Endothelial cell (in vitro differentiated cells): Measurements from ENCODE around the gene COA7. TPM values are rescaled to one million over a fixed set of nuclear protein-coding genes. Genes with fewer than 3 reads are reported as not detected.
"Not testable (repeated sequence)": the region's sequence is repeated elsewhere in the genome, so short reads cannot be mapped to it uniquely, and the experiment has no call there.

Experiments
- DNase-seq: peaks from one replicate; pipeline ENCODE4 v3.0.0; 2021; ENCODE audit warnings: low spot score
- H3K27ac Mint-ChIP-seq: one replicate; pipeline ENCODE4 v1.8.0; 2021; ENCODE audit warnings: mixed read lengths, inconsistent platforms; ENCODE audit not compliant: unreplicated experiment
- H3K27me3 Mint-ChIP-seq: one replicate; pipeline ENCODE4 v1.8.0; 2021; ENCODE audit warnings: mild to moderate bottlenecking, moderate library complexity, mixed read lengths, inconsistent platforms; ENCODE audit not compliant: unreplicated experiment
- H3K36me3 Mint-ChIP-seq: one replicate; pipeline ENCODE4 v1.8.0; 2021; ENCODE audit warnings: mild to moderate bottlenecking, low read depth, mixed read lengths, inconsistent platforms; ENCODE audit not compliant: unreplicated experiment
- H3K4me1 Mint-ChIP-seq: one replicate; pipeline ENCODE4 v1.8.0; 2021; ENCODE audit warnings: mild to moderate bottlenecking, mixed read lengths, inconsistent platforms; ENCODE audit not compliant: unreplicated experiment
- H3K4me3 Mint-ChIP-seq: one replicate; pipeline ENCODE4 v1.8.0; 2021; ENCODE audit warnings: mild to moderate bottlenecking, mixed read lengths, inconsistent platforms; ENCODE audit not compliant: unreplicated experiment
- H3K9me3 Mint-ChIP-seq: one replicate; pipeline ENCODE4 v1.8.0; 2021; ENCODE audit warnings: mixed read lengths, inconsistent platforms; ENCODE audit not compliant: unreplicated experiment
- total RNA-seq: library from RNA; stranded (reverse); fragmentation: NEBNext Ultra II Directional; extraction: Animal tissue kit (Norgen Biotek cat#: 25700); gene quantifications from one replicate; pipeline ENCODE4 v1.2.1, GENCODE V29; 2021; ENCODE audit not compliant: unreplicated experiment
- TF ChIP-seq, protein P1 (sequence below): fragments of 200-600 bp; sonication (generic); IDR thresholded peaks from one replicate; pipeline ENCODE4 v1.5.0; 2021; ENCODE audit warnings: antibody characterized with exemption; ENCODE audit not compliant: unreplicated experiment

Gene COA7
- total RNA-seq, 1 donor from 2014 or later = 14.4 TPM

DNA sequence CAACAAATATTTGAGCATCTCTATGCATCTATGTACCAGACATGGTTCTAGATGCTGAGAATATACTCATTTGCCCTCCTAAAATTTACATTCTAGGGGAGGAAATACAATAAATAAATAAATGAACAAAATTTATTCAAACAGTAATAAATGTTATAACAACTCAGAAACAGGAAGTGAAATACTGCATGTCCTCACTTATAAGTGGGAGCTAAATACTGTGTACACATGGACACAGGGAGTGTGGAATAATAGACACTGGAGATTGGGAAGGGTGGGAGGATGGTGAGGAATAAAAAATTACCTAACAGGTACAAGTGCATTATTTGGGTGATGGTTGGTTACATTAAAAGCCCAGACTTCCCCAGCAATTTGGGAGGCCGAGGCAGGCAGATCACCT, 4.3 kb downstream of the COA7 start:
- Mint-ChIP-seq H3K36me3 (peaks cover 16% of the 10 kb centered on the region), H3K4me1 (peaks cover 2% of the 10 kb centered on the region), H3K4me3 (no peak overlapping the region), H3K9me3 (no peaks in the 10 kb centered on the region), H3K27me3 (no peaks in the 10 kb centered on the region), H3K27ac (no peak overlapping the region)
- DNase-seq = no peak
- TF ChIP-seq, protein P1, sequence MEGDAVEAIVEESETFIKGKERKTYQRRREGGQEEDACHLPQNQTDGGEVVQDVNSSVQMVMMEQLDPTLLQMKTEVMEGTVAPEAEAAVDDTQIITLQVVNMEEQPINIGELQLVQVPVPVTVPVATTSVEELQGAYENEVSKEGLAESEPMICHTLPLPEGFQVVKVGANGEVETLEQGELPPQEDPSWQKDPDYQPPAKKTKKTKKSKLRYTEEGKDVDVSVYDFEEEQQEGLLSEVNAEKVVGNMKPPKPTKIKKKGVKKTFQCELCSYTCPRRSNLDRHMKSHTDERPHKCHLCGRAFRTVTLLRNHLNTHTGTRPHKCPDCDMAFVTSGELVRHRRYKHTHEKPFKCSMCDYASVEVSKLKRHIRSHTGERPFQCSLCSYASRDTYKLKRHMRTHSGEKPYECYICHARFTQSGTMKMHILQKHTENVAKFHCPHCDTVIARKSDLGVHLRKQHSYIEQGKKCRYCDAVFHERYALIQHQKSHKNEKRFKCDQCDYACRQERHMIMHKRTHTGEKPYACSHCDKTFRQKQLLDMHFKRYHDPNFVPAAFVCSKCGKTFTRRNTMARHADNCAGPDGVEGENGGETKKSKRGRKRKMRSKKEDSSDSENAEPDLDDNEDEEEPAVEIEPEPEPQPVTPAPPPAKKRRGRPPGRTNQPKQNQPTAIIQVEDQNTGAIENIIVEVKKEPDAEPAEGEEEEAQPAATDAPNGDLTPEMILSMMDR = no peak

DNA sequence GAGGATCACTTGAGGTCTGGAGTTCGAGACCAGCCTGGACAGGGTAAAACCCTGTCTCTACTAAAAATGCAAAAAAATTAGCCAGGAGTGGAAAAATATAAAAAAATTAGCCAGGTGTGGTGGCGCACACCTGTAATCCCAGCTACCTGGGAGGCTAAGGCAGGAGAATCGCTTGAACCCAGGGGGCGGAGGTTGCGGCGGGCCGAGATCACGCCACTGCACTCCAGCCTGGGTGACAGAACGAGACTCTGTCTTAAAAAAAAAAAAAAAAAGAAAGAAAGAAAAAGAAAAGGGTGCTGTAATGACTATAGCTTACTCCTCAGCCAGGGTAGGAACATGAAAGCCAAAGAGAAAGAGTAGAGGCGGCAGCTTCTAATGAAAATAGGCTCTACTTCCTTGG, 4.8 kb downstream of the COA7 start:
- not testable (repeated sequence) for H3K9me3 Mint-ChIP-seq, H3K27ac Mint-ChIP-seq, DNase-seq, H3K4me1 Mint-ChIP-seq, H3K27me3 Mint-ChIP-seq, H3K4me3 Mint-ChIP-seq
- peaks cover 16% of the 10 kb centered on the region for H3K36me3 Mint-ChIP-seq

DNA sequence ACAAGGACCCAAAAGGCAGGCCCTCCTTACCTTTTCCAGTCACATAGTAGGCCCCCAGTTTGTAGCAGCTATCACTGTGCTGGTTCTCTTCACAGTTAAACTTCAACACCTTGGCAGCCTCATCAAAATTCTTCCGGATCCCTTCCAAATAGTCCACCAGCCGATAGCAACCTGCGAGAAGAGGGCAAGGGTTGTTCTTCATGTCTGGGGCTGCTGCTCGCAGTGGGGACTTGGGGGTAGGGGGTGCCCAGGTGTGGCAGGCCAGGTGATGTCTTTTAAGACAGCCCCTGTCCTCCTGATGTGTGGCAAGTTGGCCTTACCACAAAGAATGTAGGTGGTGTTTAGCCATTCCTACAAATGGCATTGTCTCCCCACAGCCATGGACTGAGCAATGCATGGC, 5.5 kb downstream of the COA7 start:
- TF ChIP-seq, protein P1 = no peak

DNA sequence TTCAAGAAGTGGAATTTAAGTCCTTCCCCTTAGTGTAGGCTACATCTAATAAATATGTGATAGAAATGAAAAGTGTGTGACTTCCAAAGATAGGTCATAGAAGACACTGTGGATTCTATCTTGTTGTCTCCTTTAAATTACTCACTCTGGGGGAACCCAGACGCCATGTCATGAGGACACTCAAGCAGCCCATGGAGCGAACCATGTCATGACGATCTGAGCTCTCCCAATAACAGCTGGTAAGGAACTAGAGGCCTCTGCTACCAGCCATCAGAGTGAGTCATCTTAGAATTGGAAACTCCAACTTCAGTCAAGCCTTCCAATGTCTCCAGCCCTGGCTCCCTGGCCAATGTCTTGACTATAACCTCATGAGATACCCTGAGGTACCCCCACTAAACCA, 6.3 kb downstream of the COA7 start:
- H3K4me1 Mint-ChIP-seq = no peaks in the 10 kb centered on the region
- H3K27me3 Mint-ChIP-seq = no peaks in the 10 kb centered on the region
- TF ChIP-seq, protein P1 = no peak
- DNase-seq = no peak
- no peaks in the 10 kb centered on the region for H3K9me3 Mint-ChIP-seq
- H3K27ac Mint-ChIP-seq = no peak overlapping the region
- H3K36me3 Mint-ChIP-seq = peaks cover 26% of the 10 kb centered on the region
- no peak overlapping the region for H3K4me3 Mint-ChIP-seq

More for the DNA sequence above, 5.5 kb downstream of the COA7 start:
- no peaks in the 10 kb centered on the region for H3K27me3 Mint-ChIP-seq
- peaks cover 2% of the 10 kb centered on the region for H3K4me1 Mint-ChIP-seq
- H3K4me3 Mint-ChIP-seq = no peak overlapping the region
- H3K9me3 Mint-ChIP-seq = no peaks in the 10 kb centered on the region
- no peak for DNase-seq
- H3K36me3 Mint-ChIP-seq = peaks cover 20% of the 10 kb centered on the region
- H3K27ac Mint-ChIP-seq = no peak overlapping the region

DNA sequence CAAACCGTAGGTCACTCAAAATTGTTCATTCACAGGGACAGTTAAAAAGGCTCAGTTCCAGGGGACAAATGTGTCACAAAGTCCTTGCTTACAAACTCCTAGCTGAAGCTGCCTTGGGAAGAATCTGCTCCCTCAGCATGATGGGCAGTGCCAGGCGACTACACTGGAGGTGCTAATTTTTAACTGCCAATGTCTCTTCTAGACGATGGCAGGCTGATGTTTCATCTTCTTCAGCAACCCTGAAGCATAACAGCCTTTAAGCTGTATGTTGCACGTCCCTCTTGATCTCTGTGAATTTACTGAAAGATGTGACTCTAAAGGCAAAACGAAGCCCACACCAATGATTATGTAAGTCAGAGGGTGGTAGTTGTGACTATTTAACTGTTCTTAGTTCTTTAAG, 11.3 kb downstream of the COA7 start:
- peaks cover 18% of the 10 kb centered on the region for H3K36me3 Mint-ChIP-seq
- peaks cover 1% of the 10 kb centered on the region for H3K27me3 Mint-ChIP-seq
- TF ChIP-seq, protein P1 = no peak
- no peak overlapping the region for H3K27ac Mint-ChIP-seq
- H3K9me3 Mint-ChIP-seq = no peaks in the 10 kb centered on the region
- no peak overlapping the region for H3K4me3 Mint-ChIP-seq
- no peak for DNase-seq
- no peaks in the 10 kb centered on the region for H3K4me1 Mint-ChIP-seq

DNA sequence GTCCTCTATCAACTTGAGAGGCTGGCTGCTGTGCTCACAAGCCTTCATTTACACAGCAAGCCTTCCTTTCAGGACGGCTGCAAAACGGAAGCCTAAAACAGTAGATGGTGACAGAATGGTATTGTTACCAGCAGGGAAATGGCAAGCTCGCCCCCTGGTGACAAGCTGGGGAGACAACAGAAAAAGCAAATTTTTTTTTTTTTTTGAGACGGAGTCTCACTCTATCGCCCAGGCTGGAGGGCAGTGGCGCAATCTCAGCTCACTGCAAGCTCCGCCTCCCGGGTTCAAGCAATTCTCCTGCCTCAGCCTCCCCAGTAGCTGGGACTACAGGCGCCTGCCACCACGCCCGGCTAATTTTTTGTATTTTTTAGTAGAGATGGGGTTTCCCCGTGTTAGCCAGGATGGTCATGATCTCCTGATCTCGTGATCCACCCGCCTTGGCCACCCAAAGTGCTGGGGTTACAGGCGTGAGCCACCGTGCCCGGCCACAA, 11.8 kb downstream of the COA7 start:
- not testable (repeated sequence) for H3K9me3 Mint-ChIP-seq, H3K4me1 Mint-ChIP-seq, H3K4me3 Mint-ChIP-seq, H3K27me3 Mint-ChIP-seq
- peak; percentile 78 for DNase-seq
- TF ChIP-seq, protein P1 = peak; percentile 93
- peaks cover 14% of the 10 kb centered on the region for H3K36me3 Mint-ChIP-seq
- H3K27ac Mint-ChIP-seq = peak overlapping the region; percentile 57
